ENCODE data around the gene MT1M.

DNA sequence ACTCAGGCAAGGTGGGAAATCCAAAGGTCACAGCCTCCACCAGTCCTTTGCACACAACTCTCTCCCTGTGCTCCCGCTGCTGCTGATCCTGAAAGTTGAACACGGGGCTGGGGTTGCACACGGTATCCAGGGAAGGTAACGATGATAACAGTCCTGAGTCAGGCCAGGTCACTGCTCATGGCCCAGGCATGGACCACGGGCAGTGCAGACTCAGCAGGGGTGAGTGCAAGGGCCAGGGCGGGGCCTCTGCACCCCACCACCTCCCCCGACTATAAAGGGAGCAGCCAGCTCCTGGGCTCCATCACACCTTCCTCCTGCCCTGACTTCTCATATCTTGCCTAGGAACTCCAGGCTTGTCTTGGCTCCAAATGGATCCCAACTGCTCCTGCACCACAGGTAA is 19.1 kb downstream of the MT1M start, which contains the start of gene MT1B:
- TF ChIP-seq, protein P1, sequence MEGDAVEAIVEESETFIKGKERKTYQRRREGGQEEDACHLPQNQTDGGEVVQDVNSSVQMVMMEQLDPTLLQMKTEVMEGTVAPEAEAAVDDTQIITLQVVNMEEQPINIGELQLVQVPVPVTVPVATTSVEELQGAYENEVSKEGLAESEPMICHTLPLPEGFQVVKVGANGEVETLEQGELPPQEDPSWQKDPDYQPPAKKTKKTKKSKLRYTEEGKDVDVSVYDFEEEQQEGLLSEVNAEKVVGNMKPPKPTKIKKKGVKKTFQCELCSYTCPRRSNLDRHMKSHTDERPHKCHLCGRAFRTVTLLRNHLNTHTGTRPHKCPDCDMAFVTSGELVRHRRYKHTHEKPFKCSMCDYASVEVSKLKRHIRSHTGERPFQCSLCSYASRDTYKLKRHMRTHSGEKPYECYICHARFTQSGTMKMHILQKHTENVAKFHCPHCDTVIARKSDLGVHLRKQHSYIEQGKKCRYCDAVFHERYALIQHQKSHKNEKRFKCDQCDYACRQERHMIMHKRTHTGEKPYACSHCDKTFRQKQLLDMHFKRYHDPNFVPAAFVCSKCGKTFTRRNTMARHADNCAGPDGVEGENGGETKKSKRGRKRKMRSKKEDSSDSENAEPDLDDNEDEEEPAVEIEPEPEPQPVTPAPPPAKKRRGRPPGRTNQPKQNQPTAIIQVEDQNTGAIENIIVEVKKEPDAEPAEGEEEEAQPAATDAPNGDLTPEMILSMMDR (optimal IDR thresholded peaks at IDR 0.05 in 1 of 3, IDR thresholded peaks at IDR 0.05 in 1 of 3, conservative IDR thresholded peaks at IDR 0.05 in 1 of 3; ENCODE audit: extremely low read depth in 1 of 3, insufficient read depth in 2 of 3, low read length in 3 of 3), result no peak
- TF ChIP-seq EZH2 (IDR thresholded peaks at IDR 0.05; ENCODE audit: low read length), result no peak
